Subcutaneous adipose tissue (tissue), 4 donors: Measurements from ENCODE around the gene SAV1. TPM values are rescaled to one million over a fixed set of nuclear protein-coding genes. Genes with fewer than 3 reads are reported as not detected.

Source experiments
- CTCF ChIP-seq: fragments of 450-650 bp; IDR thresholded peaks from one replicate; pipeline ENCODE4 v1.5.1; 2016; ENCODE audit warnings: low read depth, mild to moderate bottlenecking, control low read depth, antibody characterized with exemption, moderate library complexity
- total RNA-seq, 4 donors: library from RNA; depleted of rRNA; stranded (reverse); fragments of >200 nt; gene quantifications; one replicate each; pipeline ENCODE4 v1.1.0, GENCODE V29; 2016

SAV1 gene
- total RNA-seq, 4 donors from 2014 or later = 42.5 to 77.8 (median 54.6) TPM

GRCh38 chr14:50670866-50671256 lies 2.8 kb upstream of the SAV1 start:
- no peak for TF ChIP-seq CTCF

- TF ChIP-seq CTCF = no peak
Observed at GRCh38 chr14:50670196-50670865, 2.2 kb upstream of the SAV1 start.

GRCh38 chr14:50669441-50669986 lies 1.4 kb upstream of the SAV1 start:
- TF ChIP-seq CTCF = no peak

GRCh38 chr14:50668826-50669143 lies 679 bp upstream of the SAV1 start:
- TF ChIP-seq CTCF = no peak

GRCh38 chr14:50667684-50667995 lies 466 bp downstream of the SAV1 start:
- no peak for TF ChIP-seq CTCF

- TF ChIP-seq CTCF = no peak
Observed at GRCh38 chr14:50666772-50667683, 1.1 kb downstream of the SAV1 start.

GRCh38 chr14:50659327-50659974 lies 8.7 kb downstream of the SAV1 start:
- no peak for TF ChIP-seq CTCF
